Measurements from ENCODE around the gene PLXNA1. TPM values are rescaled to one million over a fixed set of nuclear protein-coding genes. Genes with fewer than 3 reads are reported as not detected.

PLXNA1 gene
- total and polyA plus RNA-seq, 10 of the 15 experiments (the other 5 are each of a cell fraction or from before 2014, with no cell fraction given) = 0.03 to 16.4 (median 2.5) TPM

GRCh38 chr3:127011270-127011992, 28.5 kb downstream of the PLXNA1 start:
- Histone ChIP-seq H3K4me1 (ENCODE audit: control insufficient read depth, insufficient read depth, low read length) (peaks cover 16% of the 10 kb centered on the region), H3K36me3 (ENCODE audit: control insufficient read depth in 2 of 2, insufficient read depth in 2 of 2, low read length in 1 of 2) (peaks cover 0 to 5% of the 10 kb centered on the region in 2 experiments; a peak in 2 of 4 replicates), H3K9me3 (replicated peaks; ENCODE audit: control insufficient read depth, insufficient read depth, low read length) (no peaks in the 10 kb centered on the region), H4K20me1 (ENCODE audit: control insufficient read depth, insufficient read depth) (no peaks in the 10 kb centered on the region), H3K4me3 (no peak overlapping the region), H2AFZ (ENCODE audit: control insufficient read depth, low read depth, low read length) (no peak overlapping the region), H3K4me2 (ENCODE audit: control insufficient read depth, insufficient read depth) (no peak overlapping the region), H3K27me3 (replicated peaks in 1 of 2; ENCODE audit: control insufficient read depth in 2 of 2, insufficient read depth in 2 of 2, low read length in 1 of 2) (no peaks in the 10 kb centered on the region), H3K9ac (ENCODE audit: control insufficient read depth, insufficient read depth, low read length) (no peak overlapping the region), H3K27ac (ENCODE audit: control insufficient read depth, insufficient read depth) (no peak overlapping the region), H3K79me2 (ENCODE audit: control insufficient read depth, insufficient read depth, low read length) (no peaks in the 10 kb centered on the region)
- BruUV-seq (replicated peaks) = no TSS peak
- 72% methylated on average over 8 of the region's 8 CpGs for WGBS (ENCODE audit: insufficient coverage, insufficient replicate concordance, low lambda C conversion rate, missing lambda C conversion rate)
- ChIA-PET RAD21 (ENCODE audit: unreplicated experiment) (no interaction called here), POLR2A (no interaction called here), SMC1A (ENCODE audit: uncharacterized antibody, unreplicated experiment) (no interaction called here), CTCF (no interaction called here)
- DNase-seq (ENCODE audit: low read depth, low spot score) = no peak
- no peak for ATAC-seq
- intact Hi-C loops (cut with micrococcal nuclease; ENCODE audit: unreplicated experiment) (no loop called here), in situ Hi-C loops (cut with MboI) (no loop called here)
- FAIRE-seq = no peak
- TF ChIP-seq SMAD1 (IDR thresholded peaks at IDR 0.05; ENCODE audit: low read depth, partially characterized antibody) (no peak), MEF2B (IDR thresholded peaks at IDR 0.05; ENCODE audit: partially characterized antibody, poor library complexity, severe bottlenecking) (no peak), IKZF2 (IDR thresholded peaks at IDR 0.05) (no peak)

- H3K27ac ChIP-seq (ENCODE audit: control insufficient read depth, insufficient read depth) = no peak overlapping the region
- CTCF ChIA-PET = no interaction called here
- FAIRE-seq (no peak), DNase-seq (ENCODE audit: low read depth, low spot score) (no peak), ATAC-seq (no peak)
- H4K20me1 ChIP-seq (ENCODE audit: control insufficient read depth, insufficient read depth) = no peaks in the 10 kb centered on the region
- no TSS peak for BruUV-seq (replicated peaks)
- peaks cover 0 to 8% of the 10 kb centered on the region in 2 experiments; a peak in 2 of 4 replicates for H3K36me3 ChIP-seq (ENCODE audit: control insufficient read depth in 2 of 2, insufficient read depth in 2 of 2, low read length in 1 of 2)
- H3K27me3 ChIP-seq (replicated peaks in 1 of 2; ENCODE audit: control insufficient read depth in 2 of 2, insufficient read depth in 2 of 2, low read length in 1 of 2) = no peaks in the 10 kb centered on the region
- SMC1A ChIA-PET (ENCODE audit: uncharacterized antibody, unreplicated experiment) = no interaction called here
- H3K4me1 ChIP-seq (ENCODE audit: control insufficient read depth, insufficient read depth, low read length) = peaks cover 16% of the 10 kb centered on the region
- H3K79me2 ChIP-seq (ENCODE audit: control insufficient read depth, insufficient read depth, low read length) = no peaks in the 10 kb centered on the region
- intact Hi-C loops (cut with micrococcal nuclease; ENCODE audit: unreplicated experiment) (no loop called here), in situ Hi-C loops (cut with MboI) (no loop called here)
- RAD21 ChIA-PET (ENCODE audit: unreplicated experiment) = no interaction called here
- POLR2A ChIA-PET = no interaction called here
- 79% methylated on average over 14 of the region's 15 CpGs for WGBS (ENCODE audit: insufficient coverage, insufficient replicate concordance, low lambda C conversion rate, missing lambda C conversion rate)
- H3K4me3 ChIP-seq = no peak overlapping the region
- H2AFZ ChIP-seq (ENCODE audit: control insufficient read depth, low read depth, low read length) = no peak overlapping the region
- no peak overlapping the region for H3K4me2 ChIP-seq (ENCODE audit: control insufficient read depth, insufficient read depth)
- H3K9me3 ChIP-seq (replicated peaks; ENCODE audit: control insufficient read depth, insufficient read depth, low read length) = no peaks in the 10 kb centered on the region
- no peak overlapping the region for H3K9ac ChIP-seq (ENCODE audit: control insufficient read depth, insufficient read depth, low read length)
- no peak for TF ChIP-seq ZNF274 (IDR thresholded peaks at IDR 0.05; ENCODE audit: insufficient read depth, insufficient read length)
- TF ChIP-seq ASH2L (IDR thresholded peaks at IDR 0.05; ENCODE audit: borderline replicate concordance, low read depth) = no peak
- TF ChIP-seq POLR2AphosphoS2 (IDR thresholded peaks at IDR 0.05; ENCODE audit: low read depth, low read length) = no peak
- TF ChIP-seq, protein P1, sequence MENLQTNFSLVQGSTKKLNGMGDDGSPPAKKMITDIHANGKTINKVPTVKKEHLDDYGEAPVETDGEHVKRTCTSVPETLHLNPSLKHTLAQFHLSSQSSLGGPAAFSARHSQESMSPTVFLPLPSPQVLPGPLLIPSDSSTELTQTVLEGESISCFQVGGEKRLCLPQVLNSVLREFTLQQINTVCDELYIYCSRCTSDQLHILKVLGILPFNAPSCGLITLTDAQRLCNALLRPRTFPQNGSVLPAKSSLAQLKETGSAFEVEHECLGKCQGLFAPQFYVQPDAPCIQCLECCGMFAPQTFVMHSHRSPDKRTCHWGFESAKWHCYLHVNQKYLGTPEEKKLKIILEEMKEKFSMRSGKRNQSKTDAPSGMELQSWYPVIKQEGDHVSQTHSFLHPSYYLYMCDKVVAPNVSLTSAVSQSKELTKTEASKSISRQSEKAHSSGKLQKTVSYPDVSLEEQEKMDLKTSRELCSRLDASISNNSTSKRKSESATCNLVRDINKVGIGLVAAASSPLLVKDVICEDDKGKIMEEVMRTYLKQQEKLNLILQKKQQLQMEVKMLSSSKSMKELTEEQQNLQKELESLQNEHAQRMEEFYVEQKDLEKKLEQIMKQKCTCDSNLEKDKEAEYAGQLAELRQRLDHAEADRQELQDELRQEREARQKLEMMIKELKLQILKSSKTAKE (IDR thresholded peaks at IDR 0.05; ENCODE audit: low read depth, poor library complexity, severe bottlenecking) = no peak
- TF ChIP-seq, protein P2, sequence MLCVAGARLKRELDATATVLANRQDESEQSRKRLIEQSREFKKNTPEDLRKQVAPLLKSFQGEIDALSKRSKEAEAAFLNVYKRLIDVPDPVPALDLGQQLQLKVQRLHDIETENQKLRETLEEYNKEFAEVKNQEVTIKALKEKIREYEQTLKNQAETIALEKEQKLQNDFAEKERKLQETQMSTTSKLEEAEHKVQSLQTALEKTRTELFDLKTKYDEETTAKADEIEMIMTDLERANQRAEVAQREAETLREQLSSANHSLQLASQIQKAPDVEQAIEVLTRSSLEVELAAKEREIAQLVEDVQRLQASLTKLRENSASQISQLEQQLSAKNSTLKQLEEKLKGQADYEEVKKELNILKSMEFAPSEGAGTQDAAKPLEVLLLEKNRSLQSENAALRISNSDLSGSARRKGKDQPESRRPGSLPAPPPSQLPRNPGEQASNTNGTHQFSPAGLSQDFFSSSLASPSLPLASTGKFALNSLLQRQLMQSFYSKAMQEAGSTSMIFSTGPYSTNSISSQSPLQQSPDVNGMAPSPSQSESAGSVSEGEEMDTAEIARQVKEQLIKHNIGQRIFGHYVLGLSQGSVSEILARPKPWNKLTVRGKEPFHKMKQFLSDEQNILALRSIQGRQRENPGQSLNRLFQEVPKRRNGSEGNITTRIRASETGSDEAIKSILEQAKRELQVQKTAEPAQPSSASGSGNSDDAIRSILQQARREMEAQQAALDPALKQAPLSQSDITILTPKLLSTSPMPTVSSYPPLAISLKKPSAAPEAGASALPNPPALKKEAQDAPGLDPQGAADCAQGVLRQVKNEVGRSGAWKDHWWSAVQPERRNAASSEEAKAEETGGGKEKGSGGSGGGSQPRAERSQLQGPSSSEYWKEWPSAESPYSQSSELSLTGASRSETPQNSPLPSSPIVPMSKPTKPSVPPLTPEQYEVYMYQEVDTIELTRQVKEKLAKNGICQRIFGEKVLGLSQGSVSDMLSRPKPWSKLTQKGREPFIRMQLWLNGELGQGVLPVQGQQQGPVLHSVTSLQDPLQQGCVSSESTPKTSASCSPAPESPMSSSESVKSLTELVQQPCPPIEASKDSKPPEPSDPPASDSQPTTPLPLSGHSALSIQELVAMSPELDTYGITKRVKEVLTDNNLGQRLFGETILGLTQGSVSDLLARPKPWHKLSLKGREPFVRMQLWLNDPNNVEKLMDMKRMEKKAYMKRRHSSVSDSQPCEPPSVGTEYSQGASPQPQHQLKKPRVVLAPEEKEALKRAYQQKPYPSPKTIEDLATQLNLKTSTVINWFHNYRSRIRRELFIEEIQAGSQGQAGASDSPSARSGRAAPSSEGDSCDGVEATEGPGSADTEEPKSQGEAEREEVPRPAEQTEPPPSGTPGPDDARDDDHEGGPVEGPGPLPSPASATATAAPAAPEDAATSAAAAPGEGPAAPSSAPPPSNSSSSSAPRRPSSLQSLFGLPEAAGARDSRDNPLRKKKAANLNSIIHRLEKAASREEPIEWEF (IDR thresholded peaks at IDR 0.05; ENCODE audit: insufficient replicate concordance, low read depth, low read length) = no peak
- TF ChIP-seq HDGF (IDR thresholded peaks at IDR 0.05) = no peak
- TF ChIP-seq RUNX3 (IDR thresholded peaks at IDR 0.05; ENCODE audit: low read length) = no peak
Measured at GRCh38 chr3:127012091-127012490, 29.2 kb downstream of the PLXNA1 start.
